OCI-M2 (cell line): ENCODE data around the gene HERC4.

Source experiments
- DNase-seq: peaks from one replicate; lab custom pipeline; 2025; ENCODE audit not compliant: unreplicated experiment; lab: John Stamatoyannopoulos, UW

HERC4 gene, protein sequence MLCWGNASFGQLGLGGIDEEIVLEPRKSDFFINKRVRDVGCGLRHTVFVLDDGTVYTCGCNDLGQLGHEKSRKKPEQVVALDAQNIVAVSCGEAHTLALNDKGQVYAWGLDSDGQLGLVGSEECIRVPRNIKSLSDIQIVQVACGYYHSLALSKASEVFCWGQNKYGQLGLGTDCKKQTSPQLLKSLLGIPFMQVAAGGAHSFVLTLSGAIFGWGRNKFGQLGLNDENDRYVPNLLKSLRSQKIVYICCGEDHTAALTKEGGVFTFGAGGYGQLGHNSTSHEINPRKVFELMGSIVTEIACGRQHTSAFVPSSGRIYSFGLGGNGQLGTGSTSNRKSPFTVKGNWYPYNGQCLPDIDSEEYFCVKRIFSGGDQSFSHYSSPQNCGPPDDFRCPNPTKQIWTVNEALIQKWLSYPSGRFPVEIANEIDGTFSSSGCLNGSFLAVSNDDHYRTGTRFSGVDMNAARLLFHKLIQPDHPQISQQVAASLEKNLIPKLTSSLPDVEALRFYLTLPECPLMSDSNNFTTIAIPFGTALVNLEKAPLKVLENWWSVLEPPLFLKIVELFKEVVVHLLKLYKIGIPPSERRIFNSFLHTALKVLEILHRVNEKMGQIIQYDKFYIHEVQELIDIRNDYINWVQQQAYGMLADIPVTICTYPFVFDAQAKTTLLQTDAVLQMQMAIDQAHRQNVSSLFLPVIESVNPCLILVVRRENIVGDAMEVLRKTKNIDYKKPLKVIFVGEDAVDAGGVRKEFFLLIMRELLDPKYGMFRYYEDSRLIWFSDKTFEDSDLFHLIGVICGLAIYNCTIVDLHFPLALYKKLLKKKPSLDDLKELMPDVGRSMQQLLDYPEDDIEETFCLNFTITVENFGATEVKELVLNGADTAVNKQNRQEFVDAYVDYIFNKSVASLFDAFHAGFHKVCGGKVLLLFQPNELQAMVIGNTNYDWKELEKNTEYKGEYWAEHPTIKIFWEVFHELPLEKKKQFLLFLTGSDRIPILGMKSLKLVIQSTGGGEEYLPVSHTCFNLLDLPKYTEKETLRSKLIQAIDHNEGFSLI

DNA sequence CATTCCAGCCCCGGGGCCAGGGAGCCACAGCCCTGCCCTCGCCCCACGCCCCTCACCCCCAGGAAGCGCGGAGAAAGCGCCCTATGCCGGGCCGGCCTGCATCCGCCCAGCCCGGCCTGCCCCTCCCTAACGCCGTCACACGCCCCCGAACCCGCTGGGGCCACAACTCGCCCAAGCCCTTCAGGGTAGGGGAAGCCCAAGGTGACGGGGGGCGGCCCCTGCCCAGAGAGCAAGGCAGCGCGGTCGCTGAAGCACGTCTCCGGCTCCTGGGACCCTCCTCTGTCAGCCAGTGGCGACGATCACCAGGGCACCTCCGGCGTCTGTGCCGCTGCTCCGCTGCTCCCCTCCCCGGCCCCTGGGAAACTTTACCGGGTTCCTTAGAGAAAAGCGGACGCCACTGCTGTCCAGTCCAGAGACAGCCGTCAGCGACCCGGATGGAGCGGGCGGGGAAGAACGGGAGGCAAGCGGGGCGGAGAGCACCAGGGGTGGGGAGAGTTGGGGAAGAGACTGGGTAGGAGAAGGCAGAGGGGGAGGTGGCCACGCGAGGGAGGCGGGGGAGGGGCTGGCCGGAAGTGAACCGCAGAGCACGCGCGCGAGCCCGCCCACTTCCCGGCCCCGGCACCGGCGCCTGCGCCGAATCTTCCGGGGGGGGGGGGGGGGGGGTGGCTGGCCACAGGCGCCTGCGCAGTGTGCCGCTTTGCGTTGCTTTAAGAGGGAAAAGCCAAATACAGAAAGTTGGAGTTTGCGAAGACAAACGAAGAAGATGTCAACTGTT, at the start of gene HERC4:
HERC4 (minus strand) TSS at position 509 of the 775 bp plus-strand sequence. CDS start 2,175 bp downstream, outside the sequence.
- peak; percentile 39 for DNase-seq

DNA sequence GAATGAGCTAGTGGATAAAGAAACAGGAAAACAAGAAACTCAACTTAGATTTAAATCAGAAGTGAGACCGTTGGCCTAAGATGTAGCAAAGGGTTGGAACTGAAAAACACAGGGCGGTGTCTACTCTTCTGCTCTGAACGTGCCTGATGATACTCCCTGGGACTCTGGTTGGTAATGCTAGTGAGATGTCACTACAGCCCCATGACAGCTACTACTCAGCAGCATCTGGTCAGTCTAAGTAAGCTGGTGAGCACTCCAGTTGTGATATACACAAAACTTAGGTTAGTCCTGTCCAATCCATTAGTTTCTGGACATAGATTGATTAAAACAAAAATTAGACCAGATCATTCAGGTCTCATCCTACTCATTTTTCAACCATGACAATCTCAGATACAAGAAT, 49.6 kb upstream of the HERC4 start:
- no peak for DNase-seq

DNA sequence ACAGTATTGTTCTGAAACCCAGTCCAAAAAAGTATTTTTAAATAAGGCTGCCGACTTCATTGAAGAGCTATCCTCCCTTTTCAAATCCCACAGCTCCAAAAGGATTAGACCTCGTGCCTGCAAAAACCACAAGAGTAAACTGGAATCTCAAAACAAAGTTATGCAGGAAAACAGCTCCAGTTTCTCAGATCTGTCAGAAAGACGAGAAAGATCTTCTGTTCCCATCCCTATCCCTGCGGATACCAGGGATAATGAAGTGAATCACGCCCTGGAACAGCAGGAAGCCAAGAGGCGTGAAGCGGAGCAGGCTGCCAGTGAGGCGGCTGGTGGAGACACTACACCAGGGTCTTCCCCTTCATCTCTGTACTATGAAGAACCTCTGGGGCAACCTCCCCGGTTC, 46.8 kb upstream of the HERC4 start:
- DNase-seq = no peak

DNA sequence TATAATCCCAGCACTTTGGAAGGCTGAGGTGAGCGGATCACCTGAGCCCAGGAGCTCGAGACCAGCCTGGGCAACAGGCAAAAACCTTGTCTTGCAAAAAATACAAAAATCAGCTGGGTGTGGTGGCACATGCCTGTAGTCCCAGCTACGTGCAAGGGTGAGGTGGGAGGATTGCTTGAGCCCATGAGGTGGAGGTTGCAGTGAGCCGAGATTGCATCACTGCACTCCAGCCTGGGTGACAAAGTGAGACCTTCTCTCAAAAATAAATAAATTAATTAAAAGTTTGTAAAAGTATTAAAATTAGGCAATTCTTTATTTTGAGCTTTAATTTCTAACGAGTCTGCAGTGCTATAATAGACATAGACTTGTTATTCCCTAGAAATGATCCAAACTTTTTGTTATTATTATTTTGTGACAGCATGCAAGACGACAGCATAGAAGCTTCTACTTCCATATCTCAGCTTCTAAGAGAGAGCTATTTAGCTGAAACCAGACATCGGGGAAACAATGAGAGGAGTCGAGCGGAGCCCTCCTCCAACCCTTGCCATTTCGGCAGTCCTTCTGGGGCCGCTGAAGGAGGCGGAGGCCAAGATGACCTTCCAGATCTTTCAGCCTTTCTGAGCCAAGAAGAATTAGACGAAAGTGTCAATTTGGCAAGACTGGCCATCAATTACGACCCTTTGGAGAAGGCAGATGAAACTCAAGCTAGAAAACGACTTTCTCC, 46.1 kb upstream of the HERC4 start:
- no peak for DNase-seq

DNA sequence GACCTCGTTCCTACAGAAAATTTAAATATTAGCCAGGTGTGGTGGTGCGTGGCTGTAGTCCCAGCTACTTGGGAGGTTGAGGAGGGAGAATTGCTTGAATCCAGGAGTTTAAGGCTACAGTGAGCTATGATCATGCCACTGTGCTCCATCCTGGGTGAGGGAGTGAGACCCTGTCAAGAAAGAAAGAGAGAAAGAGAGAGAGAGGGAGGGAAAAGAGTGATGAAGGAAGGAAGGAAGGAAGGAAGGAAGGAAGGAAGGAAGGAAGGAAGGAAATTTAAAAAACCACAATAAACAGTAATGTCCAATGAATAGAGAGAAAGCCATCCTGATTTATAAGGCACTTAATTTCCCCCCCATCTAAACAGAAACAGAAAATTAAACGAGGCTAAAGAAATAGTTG, 43.6 kb upstream of the HERC4 start:
- DNase-seq = no peak

DNA sequence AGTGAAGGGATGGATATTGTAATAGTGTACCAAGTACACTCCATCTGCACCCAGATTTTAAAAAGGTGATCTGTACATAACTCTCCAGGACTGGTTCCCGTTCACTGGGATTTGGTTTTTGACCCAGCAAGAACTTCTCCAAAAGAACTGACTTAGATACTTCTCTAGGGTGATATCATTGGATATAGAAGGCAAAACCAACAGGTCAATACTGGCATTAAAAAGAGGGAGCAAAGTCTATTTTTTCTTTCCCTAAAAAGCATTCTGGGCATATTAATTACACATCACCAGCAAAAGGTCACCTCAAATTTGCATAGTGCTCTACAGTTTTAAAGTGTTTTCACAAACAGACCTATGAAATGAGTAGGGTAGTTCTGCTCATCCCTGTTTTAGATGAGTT, 37.8 kb upstream of the HERC4 start:
- no peak for DNase-seq

DNA sequence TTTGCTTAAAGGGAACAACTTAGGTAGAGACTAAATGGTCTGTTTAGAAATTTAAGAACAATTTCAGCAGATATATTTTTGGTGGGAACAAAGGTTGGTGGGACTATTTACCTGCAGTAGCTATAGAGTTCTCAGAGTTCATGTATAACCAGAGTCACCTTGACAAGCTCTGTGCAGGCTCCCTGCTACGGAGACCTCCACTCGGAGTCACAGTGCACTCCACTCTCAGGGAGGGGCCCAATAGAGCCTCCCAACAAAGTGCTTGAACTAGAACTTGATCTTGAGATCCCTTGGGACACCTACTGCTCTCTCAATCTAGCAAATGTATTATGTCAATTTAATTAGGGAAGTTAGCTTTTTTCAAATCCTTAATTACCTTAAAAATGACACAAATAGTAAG, 36.5 kb upstream of the HERC4 start:
- no peak for DNase-seq

DNA sequence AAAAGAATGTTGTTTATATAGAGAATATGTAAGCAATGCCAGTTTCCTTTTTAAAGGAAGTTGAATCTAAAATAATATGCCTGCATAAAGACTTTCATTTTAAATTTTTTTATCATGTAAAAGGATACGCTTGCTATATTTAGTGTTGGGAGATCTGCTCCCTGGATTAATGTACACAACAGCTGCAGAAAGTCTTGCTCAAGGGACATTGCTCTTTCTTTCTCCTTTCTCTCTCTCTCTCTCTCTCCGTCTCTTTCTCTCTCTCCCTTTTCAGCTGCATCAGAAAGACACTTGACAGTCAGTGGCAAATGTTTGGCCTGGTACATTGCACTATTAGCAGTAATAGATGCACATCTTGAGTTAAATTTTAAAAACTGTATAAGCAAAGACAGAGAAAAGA, 34.9 kb upstream of the HERC4 start:
- DNase-seq = no peak

DNA sequence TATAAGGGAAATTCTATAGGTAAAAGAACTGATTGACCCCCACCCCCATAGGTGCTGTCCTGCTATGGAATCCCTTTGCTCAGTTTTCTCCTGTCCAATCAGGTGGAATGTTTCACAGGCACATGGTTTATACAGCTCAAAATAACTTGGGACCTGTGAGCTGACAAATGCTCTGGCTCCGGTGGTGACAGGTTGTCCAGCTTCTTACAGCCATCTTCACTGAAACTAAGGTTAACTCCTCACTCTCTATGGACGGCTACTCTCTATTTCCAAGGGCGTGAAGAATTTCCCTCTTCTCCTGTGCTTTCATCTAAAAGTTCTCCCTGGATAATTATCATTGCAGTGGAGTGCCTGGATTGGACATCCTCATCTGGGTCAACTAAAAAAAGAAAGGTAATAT, 34.2 kb upstream of the HERC4 start, which contains the start of gene MYPN:
MYPN (plus strand) TSS at position 158 of the 400 bp plus-strand sequence. CDS start 11,951 bp downstream, outside the sequence.
- no peak for DNase-seq

DNA sequence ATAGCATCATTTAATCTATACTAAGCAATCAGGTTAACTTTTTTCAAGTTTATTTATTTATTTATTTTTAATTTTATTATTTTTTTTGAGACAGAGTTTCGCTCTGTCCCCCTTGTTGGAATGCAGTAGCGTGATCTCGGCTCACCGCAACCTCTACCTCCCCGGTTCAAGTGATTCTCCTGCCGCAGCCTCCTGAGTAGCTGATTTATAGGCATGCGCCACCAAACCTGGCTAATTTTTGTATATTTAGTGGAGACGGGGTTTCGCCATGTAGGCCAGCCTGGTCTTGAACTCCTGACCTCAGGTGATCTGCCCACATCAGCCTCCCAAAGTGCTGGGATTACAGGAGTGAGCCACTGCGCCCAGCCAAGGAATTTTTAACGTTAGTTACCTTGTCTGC, 33.6 kb upstream of the HERC4 start:
- DNase-seq = no peak

DNA sequence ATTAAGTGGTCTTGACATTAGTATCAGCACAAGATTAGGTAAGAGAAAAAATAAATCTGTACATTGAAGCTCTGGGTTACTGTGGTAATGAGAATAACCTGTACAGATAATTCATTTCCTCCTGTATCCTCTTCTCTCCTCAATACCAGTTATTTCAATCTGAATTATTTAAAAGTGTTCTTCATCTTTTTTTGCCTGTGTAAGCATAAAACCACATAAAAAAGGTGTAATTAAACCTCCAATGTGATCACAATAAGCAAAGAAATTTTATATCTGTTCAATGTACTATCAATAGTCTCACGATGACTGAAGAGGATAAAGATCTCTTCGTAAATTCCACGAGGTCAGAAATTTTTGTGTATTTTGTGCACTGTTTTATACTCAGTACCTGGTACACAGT, 33.0 kb upstream of the HERC4 start:
- no peak for DNase-seq

DNA sequence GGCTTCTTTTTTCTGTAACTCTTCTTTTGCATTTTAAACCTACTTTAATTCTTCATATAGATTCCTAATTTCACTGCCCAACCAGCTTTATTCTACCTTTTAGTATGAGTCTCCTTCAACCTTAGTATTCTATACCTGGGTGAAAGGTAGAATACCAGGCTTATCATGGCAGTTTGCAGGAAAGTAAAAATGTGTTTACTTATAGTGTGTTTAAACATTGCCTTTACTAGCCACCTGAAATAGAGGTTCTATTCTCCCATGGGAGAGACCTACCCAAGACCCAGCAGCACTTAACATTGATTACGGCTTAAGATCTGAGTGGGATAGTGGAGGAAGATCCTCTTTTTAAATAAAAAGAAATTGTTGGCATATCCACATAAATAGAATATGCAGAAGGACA, 32.6 kb upstream of the HERC4 start:
- DNase-seq = no peak

DNA sequence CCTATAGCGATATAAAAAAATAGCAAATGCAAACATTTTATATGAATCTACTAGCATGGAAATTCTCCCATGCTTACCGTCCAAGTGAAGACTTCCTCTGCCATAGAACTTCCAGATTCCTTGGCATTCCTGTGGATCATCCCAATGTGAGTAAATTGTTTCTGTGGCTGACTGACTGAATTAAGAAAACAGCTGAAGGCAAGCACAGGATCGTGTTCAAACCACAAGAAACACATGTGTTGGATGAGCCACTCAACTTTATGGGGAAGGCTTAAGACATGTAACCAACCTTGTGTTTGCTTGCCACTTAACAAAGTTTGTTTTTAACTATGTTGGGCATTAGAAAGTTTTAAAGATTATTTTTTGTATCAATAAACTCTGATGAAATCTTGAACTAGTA, 31.6 kb upstream of the HERC4 start:
- no peak for DNase-seq

DNA sequence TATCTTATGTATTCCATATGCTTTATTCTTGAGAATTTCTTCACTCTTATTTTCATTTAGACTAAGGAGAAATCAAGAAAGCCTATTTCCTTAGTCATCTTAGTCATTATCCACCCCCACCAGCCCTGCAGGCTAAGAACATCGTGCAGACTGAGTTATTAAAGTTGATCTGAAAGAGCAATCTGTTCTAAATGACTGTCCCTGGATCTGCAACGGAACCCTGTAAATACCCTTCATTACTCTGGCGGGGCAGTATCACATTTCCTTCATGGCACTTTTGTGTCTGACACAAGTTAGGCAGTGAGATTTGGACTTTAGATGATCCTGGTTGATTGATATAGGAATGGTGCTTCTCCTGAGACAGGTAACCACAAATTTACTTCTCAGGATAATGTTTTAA, 30.7 kb upstream of the HERC4 start:
- no peak for DNase-seq

DNA sequence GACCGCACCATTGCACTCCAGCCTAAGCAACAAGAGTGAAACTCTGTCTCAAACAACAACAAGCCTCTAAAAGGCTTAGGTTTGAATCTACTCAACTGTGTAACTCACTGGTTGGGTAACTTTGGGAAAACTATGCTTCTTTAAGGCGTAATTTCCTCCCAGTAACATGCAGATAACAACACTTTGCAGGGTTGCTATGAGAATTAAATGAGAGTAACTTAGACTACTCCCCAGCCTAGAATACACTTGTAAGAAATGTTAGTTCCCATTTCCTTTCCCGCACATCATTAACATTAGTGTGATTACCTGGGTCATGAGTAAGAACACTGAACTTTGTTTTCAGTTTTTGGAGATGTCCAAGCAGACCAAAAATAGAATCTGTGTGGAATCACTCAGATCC, 28.8 kb upstream of the HERC4 start:
- DNase-seq = no peak

DNA sequence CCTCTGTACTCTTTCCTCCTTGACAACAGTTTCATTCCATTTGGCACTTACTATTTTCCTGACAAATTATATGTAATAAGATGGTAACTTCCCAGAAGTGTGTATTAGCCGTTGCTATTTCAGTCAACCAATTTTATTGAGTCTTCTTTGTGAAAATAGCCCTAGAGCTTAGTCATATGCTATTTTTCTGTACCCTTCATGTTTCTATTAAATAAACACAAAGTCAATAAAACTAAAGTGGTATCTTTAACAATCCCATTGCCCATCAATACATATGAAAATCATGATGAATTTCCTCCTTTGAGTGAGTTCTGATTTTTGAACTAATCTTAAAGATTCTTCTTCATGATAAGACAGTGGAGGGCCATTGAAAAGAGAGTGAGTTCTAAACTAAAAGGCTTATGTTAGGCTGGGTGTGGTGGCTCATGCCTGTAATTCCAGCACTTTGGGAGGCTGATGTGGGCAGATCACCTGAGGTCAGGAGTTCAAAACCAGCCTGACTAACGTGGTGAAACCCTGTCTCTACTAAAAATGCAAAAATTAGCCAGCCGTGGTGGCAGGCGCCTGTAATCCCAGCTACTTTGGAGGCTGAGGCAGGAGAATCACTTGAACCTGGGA, 28.3 kb upstream of the HERC4 start:
- DNase-seq = no peak

DNA sequence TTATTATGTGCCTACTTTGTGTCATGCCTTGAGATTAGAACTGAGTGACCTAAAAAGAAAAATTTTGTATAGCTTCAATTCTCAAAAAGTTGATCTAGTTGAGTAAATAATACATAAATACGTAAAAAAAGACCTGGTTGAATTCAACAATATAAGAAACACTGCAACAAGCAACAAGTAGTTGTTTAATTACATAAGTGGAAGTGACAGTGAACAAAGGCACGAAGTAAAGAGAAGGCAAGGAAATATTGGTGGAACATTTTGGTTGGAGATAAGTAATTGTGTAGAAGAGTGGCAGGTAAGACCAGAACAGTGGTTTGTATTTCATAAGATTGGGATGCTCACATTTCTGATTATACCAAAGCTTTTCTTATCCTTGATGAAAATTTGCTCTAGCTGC, 26.0 kb upstream of the HERC4 start:
- DNase-seq = no peak

DNA sequence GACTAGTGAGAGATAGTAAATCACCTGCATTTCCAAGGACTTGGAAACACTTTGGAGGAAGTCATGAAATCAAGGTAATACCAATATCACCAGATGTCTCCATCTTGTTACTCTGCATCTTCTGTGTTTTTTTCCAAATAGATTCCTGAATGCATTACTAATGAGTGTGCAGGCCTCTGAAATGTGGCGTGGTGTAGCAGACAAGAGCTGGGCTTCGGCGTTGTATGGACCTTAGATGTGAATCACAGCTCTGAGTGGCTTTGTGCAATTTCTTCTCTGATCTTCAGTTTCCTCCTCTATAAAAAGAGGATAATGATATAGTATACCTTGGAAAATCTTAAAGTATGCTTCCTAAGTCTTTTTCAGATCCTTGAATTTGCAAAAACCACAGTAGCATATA, 24.7 kb upstream of the HERC4 start:
- no peak for DNase-seq

DNA sequence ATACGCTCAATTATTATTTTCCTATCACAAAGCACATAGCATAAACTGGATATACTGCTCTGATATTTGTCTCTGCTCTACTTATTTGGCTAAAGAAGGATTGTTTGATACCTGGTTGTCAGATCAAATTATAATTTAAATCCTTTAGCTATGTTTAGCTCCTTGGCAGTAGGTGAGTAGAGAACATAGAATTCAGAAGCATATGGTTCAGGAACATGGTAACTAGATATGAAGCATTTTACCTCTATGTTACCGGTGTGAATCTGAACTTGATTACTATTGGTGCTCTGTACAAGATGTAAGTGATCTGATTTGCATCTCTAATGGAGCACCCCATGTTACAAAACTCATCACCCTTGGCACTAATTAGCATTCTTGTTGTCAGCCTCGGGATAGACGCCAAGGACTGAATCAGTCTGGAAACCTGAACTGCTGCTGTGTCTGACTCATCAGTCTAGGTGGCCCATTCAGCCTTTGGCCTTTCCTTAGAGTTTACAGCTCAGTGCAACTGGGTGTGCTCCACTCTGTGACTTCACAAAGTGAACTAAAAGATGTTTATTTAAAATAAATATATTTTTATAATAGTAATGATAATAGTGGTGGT, 21.9 kb upstream of the HERC4 start:
- no peak for DNase-seq

DNA sequence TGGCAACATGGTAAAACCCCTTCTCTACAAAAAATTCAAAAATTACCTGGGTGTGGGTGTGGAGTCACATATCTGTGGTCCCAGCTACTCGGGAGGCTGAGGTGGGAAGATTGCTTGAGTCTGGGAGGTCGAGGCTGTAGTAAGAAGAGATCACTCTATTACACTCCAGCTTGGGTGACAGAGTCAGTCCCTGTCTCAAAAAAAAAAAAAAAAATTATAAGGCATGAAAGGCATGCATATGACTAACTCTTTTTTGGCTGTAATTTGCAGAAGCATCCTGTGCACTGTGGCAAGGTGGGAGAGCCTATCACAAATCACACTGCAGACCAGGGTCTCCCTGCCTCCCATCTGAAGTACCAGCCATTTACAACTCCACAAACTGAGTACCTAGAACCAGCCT, 20.1 kb upstream of the HERC4 start:
- DNase-seq = no peak
